ENCODE data around the gene KANSL1L. TPM values are rescaled to one million over a fixed set of nuclear protein-coding genes. Genes with fewer than 3 reads are reported as not detected.

KANSL1L gene
- polyA plus RNA-seq, 1 donor: 21.4 TPM

GRCh38 chr2:210072493-210072892, 98.7 kb downstream of the KANSL1L start:
- DNase-seq (ENCODE audit: low read depth): no peak

DNA sequence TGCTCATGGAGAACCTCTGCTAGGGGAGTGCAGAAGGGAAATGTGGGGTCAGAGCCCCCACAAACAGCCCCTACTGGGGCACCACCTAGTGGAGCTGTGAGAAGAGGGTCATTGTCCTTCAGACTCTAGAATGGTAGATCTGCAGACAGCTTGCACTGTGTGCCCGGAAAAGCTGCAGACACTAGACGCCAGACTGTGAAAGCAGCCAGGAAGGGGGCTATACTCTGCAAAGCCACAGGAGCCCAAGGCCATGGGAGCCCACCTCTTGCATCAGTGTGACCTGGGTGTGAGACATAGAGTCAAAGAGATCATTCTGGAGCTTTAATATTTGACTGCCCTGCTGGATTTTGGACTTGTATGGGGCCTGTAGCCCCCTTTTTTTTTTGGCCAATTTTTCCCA, 107.9 kb downstream of the KANSL1L start:
- DNase-seq (ENCODE audit: low read depth): no peak

GRCh38 chr2:210055825-210056224, 115.4 kb downstream of the KANSL1L start:
- no peak for DNase-seq (ENCODE audit: low read depth)

DNA sequence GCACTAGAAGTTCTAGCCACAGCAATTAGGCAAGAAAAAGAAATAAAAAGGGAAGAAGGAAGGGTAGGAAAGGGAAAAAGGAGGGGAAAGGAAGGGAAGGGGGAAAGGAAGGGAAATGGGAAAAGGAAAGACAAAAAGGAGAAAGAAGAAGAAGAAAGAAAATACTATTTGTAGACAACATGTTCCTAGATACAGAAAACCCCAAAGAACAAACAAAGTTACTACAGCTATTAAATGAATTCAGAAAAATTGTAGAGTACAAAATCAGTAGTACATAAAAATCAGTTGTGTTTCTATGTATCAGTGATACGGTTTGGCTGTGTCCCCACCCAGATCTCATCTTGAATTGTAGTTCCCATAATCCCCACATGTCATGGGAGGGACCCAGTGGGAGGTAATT, 116.5 kb downstream of the KANSL1L start:
- DNase-seq (ENCODE audit: low read depth): no peak

- DNase-seq (ENCODE audit: low read depth): no peak
These were observed 120.3 kb downstream of the KANSL1L start for GRCh38 chr2:210050885-210051284.

DNA sequence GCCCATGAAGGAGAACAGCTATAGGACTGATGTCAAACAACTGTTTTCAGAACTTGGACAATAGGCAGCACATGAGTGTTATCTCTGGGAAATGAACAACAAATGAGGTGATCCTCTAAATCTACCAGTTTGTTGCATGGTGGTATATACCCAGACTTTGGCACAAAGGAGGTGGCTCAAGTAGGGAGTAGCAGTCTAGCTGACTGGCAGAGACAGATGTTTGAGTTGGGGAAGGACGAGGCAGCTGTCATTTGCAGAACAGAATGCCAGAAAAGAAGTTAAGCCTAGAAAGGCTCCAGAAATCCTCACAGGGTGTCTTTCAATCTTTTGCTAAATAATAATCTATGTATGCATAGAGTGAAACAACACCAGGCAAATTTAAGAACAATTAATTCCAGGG, 121.4 kb downstream of the KANSL1L start:
- DNase-seq (ENCODE audit: low read depth): no peak

GRCh38 chr2:210046851-210047500, 124.2 kb downstream of the KANSL1L start:
- DNase-seq (ENCODE audit: low read depth): no peak

- DNase-seq (ENCODE audit: low read depth): no peak
These were observed 133.1 kb downstream of the KANSL1L start for GRCh38 chr2:210038078-210038477.

DNA sequence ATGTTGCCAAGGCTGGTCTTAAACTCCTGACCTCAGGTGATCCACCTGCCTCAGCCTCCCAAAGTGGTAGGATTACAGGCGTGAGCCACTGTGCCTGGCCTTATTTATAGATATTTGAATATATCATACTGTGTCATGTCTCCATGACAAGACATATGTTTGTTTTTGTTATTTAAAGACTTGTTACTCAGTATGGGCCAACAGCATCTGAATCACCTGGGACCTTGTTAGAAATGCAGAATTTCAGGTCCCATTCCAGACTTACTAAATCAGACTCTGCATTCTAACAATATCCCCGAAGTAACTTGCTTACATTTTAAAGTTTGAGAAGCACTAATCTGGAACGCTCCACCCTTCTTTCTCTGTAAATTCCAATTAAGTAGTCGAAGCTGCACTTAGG, 135.5 kb downstream of the KANSL1L start:
- no peak for DNase-seq (ENCODE audit: low read depth)

DNA sequence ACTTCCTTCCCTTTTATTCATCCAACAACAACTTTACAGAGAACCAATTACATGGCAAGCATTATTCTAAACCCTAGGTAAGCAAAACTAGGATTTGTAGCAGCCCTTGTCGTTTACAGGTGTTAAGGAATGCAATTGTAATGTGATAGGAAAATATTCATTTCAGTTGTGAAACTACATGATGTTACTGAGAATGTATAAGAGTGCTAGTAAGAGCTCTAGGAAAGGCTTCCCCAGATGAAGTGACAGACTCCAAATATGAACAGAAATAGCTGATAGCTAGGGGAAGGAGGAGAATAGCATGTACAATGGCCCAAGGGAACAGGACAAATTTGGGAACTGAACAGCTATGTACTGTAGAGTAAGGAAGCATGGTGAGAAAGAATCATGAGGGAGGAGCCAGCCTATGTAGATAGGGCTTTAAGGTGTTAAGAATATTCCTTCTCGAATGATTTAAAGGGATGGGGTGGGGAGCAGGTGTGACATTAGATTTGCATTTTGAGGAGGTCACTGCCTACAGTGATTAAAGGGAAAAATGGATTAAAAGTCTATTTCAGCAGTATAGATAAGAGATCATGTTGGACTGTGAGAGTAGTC, 137.0 kb downstream of the KANSL1L start:
- DNase-seq (ENCODE audit: low read depth): no peak

DNA sequence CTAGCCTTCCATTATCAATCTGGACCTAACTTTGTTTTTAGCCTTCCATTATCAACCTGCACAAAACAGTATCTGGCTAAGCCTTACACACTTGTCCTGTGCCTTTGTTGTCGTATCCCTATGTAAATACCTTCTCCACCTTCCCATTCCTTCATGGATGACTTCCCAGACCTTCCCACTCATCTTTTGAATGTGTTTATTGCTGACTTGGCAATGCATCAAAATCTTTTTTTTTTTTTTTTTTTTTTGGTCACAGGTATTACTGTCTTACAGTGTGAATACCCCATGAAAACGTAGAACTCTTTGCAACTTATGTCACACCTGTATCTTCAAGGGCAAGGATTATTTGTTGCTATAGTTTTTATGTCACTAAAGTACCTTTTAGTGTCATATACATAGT, 143.0 kb downstream of the KANSL1L start:
- no peak for DNase-seq (ENCODE audit: low read depth)

DNA sequence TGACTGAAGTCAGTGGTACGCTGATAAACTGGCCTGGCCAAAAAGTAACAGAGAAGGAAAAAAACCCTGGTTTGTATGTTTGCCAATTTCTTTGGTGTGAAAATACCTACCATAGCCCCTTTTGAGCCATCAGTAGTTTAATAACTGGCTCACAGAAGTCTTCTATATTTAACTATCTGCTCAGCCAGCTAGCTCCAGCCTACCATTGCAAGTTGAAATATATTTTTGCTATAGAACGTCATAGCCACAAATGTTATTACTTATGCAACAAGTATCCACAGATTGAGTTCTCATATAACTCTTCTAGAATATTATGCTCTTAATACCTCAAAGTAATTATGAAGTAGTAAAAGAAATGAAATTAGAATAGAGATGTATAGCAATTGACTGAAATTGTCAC, 143.6 kb downstream of the KANSL1L start:
- DNase-seq (ENCODE audit: low read depth): no peak

DNA sequence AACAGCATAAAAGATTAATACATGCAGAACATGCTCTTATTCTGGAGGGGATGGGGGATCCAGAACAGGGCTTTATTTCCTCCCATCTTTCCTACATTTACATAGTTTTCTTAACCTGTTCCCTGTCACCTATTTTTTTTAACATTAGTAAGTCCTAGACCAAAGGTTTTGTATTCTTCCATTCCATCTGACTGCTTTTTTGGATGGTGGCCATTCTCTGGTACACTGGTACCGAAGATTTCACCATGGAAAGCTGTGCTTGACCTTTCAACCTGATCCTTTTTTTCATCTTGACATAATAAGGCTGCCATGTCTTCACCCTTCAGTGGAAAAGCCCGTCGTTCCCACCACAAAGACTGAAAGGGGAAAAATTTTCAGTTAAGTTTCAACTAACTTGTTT, 148.4 kb downstream of the KANSL1L start:
- no peak for DNase-seq (ENCODE audit: low read depth)

GRCh38 chr2:210020138-210020537, 151.1 kb downstream of the KANSL1L start:
- DNase-seq (ENCODE audit: low read depth): no peak

DNA sequence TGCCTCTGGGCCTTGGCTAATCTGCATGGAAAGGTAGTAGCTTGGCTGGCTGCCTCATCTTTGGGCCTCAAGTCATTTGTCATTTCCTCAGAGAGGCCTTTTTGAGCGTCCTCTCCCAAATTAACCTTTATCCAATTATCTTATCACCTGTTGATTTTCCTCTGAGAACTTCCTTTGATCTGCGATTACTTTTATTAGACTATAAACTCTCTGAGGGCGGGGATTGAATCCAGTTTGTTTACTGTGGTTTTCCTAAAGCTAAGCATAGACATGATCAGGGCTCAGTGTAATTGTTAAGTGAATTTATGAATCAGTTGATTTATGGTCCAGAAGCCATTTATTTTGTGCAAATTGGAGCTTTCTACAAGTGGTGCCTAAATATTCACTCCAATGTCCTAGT, 161.3 kb downstream of the KANSL1L start:
- DNase-seq (ENCODE audit: low read depth): no peak

DNA sequence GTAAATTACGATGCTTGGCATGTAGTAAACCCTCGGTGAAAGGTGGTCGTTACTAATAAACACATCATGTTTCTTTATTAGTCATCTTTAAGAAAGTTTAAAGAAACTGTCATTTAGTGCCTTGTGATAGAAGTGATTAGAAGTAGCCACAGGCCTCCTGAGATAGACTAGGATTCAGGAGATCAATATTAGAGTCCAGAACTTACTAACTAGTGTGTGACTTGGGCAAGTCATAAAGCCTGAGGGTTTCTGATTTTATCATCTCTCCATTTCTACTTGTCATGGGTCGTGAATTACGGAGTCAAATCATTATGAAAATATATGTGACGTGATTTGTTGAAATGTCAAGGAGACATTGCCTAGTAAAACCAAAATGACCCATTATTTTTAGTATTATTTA, 162.1 kb downstream of the KANSL1L start:
- no peak for DNase-seq (ENCODE audit: low read depth)

DNA sequence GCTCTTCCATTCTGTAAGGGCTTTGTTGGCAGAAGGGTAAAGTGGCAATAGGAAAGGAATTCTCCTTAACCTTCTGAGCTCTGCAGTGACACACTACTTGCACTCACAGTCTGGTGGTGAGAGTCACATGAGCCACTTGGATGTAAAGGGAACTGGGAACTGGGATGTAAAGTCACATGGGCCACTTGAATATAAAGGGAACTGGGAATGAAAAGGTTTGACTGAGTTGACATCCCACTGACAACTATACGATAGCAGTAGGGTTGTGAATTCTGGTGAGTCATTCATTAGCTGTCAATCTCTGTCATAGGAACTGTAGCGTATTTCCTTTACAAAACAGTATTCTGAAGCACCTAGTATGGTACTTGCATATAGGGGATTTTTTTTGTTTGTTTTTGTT, 163.3 kb downstream of the KANSL1L start:
- DNase-seq (ENCODE audit: low read depth): no peak

DNA sequence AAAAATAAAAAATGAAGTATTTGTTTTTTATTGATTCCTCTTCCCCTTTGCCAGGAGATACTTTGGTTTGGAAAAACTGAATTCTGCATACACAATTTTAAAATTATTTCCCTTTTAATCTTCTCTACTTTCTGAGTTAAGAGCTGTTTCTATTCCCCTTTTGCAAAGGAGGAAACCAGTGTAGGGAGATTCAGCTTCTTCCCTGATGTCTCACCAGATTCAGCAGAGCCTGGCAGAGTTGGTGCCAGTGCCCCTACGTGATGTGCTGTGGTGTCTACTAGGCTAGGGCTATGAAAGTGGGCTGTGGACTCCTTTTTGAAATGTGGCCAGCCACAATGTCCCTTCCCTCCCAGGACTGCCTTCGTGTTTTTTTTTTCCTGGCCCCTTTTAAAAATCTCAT, 166.3 kb downstream of the KANSL1L start:
- no peak for DNase-seq (ENCODE audit: low read depth)

DNA sequence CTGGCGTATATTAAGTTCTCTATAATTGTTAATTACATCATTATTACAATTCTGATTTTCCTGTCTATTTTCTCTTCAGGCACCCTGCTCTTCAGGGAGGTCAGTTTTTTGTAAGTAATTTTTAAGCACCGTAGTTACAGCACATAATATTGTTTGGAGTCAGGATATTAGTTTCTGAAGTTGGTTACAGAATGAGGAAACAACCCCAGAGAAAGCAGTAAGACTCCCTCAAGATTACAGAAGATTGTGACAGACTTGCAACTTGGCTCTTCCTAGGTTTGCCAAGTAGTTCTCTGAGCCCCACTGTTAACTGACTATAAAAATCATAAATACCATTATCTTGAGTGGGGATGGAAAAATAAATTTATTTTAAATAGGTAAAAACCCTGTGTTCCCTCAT, 167.8 kb downstream of the KANSL1L start:
- no peak for DNase-seq (ENCODE audit: low read depth)

DNA sequence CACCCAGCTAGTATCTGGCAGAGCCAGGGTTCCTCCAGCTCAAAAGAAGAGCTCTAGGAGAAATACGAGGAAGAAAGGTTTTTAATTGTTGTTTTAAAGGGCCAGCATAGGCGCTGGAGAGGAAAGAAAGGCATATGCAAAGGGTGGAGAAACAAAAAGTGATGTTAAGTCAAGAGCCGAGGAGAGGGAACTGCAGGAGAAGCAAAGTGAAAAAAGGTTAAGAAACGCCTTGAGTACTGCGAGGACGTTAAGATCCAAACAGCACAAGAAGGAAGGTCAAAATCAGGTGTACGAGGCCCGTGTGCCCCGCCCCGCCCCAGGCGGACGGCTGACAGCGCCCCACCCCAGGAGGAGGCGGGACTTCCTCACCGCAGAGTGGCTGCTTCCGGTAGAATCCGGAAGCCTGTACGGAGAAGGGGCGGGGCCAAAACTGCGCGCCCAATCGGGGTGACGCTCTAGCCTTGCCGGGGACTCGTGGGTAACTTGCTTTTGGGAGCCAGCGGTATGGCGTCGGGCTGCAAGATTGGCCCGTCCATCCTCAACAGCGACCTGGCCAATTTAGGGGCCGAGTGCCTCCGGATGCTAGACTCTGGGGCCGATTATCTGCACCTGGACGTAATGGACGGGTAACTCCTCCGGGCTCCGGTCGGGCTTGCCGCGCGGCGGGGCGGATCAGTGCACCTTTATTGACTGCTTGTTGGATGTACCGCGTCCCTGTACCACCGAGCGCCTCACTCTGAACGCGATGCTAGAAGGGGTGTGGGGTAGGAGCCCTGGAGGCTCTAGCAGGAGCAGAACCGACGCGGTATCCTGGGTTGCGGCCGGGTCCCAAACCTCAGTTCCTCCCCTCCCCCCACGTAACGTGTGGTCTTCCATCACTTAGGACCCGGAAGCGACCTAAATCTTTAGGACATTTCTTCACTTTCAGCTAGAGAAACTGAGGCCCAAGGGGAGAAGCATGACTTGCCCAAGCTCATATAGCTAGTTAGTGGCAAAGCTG, 168.8 kb downstream of the KANSL1L start, which contains the start of gene RPE:
RPE (plus strand) TSS at position 481 of the 1,000 bp plus-strand sequence; CDS start at position 505, 24 bp downstream.
- DNase-seq (ENCODE audit: low read depth): peak; percentile 83

- DNase-seq (ENCODE audit: low read depth): no peak
These were observed 170.5 kb downstream of the KANSL1L start for GRCh38 chr2:210000464-210001324.

- DNase-seq (ENCODE audit: low read depth): no peak
These were observed 172.6 kb downstream of the KANSL1L start for GRCh38 chr2:209998596-209998995.

Measured in forelimb muscle (tissue), 1 donor.